T-helper 1 cell treated with Interleukin-12 subunit alpha and Interleukin-12 subunit beta and Interleukin-4 antibody, amounts not matched to agents 30 ng/mL and 1 ng/mL, for 36 hours (primary cell): Measurements from ENCODE around the gene CKAP2L. TPM values are rescaled to one million over a fixed set of nuclear protein-coding genes. Genes with fewer than 3 reads are reported as not detected.

Experiments used
- intact Hi-C: fragments of 100-400 bp; cut with micrococcal nuclease; formaldehyde crosslinking; loops from one replicate; pipeline ENCODE4 v1.15.1; 2024
- total RNA-seq: library from RNA; stranded (reverse); gene quantifications from 2 replicates; pipeline ENCODE4 v1.2.3, GENCODE V29; 2022

The CKAP2L gene
- total RNA-seq, 1 donor from 2014 or later = 33.2 TPM

DNA sequence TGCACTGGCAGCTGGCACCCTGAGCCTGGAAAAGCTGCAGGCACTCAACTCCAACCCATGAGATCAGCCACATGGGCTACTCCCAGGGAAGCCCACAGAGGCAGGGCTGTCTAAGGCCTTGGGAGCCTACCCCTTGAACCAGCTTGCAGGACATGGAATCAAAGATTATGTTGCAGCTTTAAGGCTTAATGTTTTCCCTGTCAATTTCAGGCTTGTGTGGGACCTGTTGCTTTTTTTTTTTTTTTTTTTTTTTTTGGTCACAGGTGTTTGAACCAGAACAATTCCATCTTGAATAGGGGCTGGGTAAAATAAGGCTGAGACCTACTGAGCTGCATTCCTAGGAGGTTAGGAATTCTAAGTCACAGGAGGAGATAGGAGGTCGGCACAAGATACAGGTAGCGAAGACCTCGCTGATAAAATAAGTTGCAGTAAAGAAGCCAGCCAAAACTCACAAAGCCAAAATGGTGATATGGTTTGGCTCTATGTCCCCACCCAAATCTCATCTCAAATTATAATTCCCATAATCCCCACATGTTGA lies 27.4 kb upstream of the CKAP2L start:
- intact Hi-C loops = no loop called here

DNA sequence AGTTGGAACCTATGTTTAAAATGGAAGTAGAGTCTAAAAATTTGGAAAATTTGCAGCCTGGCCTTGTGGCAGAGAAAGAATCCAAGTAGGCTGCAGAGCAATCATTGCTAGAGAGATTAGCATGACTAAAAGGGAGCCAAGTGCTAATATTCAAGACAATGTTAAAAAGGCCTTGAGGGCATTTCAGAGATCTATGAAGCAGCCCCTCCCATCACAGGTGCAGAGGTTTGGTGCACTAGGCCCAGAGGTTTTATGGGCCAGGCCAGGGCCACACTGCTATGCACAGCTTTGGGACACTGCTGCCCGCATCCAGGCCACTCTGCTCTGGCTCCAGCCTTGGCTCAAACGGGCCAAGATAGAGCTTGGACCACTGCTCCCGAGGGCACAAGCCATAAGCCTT lies 26.6 kb upstream of the CKAP2L start:
- intact Hi-C loops = no loop called here

DNA sequence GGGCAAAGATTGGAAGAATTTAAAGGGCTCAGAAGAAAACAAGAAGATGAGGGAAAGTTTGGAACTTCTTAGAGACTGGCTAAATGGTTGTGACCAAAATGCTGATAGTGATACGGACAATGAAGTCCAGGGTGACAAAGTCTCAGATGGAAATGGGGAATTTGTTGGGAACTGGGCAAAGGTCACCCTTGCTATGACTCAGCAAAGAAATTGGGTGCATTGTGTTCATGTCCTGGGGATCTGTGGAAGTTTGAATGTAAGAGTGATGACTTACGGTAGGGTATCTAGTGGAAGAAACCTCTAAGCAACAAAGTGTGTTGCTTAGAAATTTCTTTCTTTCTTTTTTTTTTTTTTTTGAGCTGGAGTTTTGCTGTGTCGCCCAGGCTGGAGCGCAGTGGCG lies 25.9 kb upstream of the CKAP2L start:
- intact Hi-C loops = no loop called here

DNA sequence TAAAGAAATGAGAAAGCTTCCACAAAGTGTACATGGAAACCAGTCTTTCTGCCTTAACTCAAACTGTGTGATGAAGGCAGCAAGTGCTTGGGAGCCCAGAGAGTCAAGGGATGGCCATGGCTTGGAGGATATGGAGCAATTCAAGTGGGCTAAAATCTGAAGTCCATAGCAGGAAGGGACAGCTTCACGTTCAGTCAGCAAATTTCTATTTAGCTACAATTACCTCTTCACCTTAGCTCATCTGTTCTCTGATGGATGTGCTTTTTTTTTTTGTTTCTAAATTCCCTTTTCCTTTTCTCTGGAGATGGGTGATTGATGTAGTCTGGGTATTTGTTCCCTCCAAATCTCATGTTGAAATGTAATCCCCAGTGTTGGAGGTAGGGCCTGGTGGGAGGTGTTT lies 24.8 kb upstream of the CKAP2L start:
- intact Hi-C loops = no loop called here

DNA sequence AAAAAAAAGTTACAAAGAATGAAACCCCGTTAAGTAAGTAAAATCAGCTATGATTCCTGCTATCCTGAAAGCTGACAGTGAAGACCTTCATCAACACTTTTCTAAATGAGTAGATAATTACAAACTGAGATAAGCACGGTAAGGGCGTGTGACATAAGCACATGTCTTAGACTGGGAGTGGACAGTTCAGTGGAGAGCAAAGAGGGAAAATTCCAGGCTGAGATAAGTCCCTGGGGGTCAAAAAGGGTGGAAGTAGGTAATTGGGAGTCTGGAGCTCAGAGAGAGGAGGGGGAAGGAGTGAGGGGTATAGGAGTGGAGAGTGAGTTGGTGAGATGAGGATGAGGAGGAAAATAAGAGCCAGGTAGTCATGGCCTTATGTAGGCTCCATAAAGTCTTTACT lies 24.2 kb upstream of the CKAP2L start:
- intact Hi-C loops = no loop called here

DNA sequence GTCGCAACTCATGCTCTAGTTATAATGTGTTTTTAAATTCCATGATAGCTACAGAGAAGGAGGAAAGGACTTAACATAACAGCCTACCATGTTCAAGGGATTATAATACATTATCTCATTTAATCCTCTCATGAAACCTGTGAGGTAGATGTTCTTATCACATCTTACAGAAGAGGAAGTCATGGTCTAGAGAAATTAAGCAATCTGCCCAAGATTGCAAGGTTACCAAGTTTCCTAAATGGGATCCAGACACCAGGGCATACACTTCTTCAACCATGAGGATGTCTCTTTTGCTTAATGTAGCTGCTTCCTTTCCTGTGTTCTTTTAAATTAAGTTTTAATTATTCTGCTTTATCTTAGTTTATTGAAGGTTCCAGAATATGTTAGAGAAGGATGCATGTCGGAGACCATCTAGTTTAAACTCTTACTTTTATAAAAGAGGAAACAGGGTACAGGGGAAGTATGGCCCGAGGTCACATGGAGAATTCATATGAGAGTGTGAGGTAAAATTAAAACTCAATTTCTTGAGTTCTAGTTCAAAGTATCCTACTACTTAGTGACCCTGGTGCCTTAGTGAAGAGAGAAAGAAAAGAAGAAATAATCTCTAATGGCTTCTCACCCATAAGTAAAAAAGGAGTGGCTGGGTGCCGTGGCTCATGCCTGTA lies 23.5 kb upstream of the CKAP2L start:
- intact Hi-C loops = no loop called here

DNA sequence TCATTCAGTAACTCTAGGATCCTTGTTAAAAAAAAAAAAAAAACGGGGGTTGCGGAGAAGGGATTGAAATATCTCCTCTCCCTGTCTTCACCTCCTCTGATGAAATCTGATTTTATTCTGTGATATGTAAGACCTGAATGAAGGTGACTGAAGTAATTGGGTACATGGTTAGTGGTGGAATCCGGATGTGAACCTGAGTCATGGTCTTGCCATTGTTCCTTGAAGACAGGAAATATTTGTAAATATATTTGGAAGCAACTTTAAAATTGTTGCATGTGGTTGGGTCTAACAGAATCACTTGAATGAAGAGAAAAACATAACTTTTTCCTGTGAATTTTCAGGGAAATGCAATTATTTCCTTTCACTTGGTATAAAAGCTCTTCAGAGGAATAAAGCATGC lies 22.9 kb upstream of the CKAP2L start:
- intact Hi-C loops = no loop called here

DNA sequence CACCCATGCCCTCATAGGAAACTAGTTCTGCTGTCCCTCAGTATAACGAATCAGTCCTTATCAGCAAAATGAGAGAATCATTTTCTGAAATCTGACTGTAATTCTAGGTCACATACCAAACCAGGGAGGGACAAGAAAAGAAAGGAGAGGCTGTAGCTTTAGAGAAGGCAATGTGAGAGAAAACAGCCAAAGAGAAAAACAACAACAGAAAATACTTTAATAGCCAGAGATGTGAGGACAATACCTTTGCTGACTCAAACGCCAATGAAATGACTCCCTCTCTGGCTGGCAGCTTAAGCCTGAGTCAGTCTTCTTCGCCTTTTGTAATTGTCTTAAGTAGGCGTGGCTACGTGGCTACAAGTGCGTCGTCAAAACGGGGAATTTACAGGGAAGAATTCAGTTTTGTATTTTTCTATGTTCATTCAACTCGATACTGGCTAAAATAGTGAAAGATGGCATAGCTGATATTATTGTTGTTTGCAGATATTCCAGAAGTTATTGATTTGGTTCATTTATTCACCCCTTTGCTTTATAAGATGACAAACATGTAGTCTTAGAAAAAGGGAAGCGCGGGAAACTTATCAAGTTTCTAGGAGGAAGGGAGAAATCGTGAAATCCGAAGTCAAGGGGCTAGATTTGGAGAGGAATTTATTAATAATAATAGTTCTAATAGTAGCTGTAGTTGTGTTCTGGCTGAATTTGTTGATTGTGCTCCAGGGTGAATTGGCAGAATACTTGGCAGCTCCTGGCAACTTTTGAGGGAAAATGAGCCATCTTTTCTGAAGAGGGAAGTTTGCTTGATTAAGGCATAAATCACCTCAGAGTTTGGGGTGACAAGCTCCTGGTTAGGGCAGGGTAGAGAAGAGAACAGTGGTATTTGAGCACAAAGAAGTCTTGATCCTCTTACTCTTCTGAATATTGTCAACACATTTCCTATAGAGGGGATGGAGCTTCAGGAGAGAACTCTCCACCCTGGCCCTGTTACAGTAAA lies 20.1 kb upstream of the CKAP2L start, which contains the start of gene IL1A:
TSS of gene IL1A (minus strand) at position 295 of the 991 bp plus-strand sequence. CDS start 723 bp downstream, outside the sequence.
- intact Hi-C loops = no loop called here

DNA sequence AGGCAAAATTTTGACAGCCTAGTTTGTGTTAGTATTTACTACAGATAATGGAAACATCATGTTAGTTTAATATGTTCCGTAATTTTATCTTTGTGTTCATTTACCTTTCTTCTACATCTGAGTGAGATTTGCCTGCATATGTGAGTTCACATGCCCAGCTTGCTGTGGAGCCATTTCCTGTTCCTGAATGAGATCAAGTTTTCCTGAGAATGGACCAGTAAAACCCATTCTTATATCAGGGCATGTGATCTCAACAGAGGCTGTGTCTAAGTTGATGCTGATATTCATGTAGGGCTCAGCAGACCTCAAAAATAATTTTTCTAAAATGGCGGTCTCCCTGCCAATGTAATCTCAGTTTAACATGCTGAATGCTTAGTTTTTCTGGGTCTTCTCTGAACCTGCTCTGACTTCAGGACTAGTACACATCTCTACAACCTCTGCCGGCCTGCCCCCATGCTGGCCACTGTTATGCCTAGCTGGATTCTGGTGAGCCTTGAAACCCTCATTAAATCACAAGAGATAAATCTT lies 18.8 kb upstream of the CKAP2L start:
- intact Hi-C loops = no loop called here

DNA sequence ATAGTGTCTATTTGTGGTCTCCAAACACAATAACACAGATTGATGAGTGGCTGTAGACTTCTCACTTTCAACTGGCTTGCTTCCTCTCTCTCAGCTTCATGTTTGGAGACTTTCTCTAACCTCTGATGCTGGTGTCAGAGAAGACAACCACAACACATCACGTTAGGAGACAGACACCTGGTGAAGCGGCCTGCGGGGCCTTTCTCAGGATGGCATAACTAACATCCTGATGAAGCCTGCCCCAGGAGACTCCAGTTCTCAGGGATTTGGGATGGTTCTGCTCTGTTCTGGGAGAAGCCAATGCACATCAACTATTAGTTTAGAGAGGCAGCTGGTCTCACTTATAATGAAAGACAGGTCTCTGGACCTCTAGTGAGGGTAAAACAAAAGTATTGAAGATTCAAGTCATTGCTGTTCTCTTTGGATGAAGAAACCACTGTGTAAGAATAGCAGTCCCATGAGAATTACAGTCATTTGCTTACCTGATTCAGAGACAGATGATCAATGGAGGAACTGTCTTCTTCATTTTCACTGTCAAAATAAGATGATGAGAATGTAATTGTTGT lies 17.9 kb upstream of the CKAP2L start:
- intact Hi-C loops = no loop called here

DNA sequence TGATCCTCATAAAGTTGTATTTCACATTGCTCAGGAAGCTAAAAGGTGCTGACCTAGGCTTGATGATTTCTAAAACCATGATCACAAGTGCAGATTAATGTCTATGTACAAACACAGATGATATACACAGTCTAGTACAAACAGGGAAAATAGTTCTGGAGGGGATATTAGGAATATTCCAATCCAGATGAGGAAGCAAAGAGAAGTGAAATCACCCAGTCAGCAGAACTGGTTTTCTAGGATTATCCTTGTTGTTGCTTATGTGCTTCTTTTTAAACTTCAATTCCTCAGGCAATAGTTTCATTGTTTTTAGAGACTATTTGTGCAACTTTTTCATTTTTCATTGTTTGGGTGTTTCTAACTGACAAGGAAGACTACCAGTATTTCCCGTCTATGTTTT lies 15.2 kb upstream of the CKAP2L start:
- intact Hi-C loops = loop anchor here (1.0 to 5.0 kb wide), 2 partner anchors 9 to 43 kb away; no protein-coding TSS in a partner anchor

DNA sequence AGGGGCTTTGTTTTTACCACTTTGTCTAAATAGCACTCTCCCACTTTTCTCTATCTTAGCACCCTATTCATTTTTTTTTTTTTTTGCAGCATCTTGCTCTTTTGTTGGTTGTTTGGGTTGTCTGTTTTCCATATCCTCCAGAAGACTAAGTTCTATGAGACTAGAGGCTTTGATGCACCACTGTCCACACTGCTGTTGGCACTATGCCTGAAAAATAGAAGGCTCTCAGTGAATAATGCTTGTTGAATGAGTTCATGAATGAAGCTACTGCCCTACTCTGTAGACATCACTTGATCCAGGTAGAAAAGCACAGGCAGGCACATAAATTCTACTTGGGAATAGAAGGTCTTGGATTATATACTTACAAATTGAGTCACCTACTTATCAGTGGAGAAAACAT lies 12.6 kb upstream of the CKAP2L start:
- intact Hi-C loops = loop anchor here (5.0 kb wide), 1 partner anchor 45 kb away; no protein-coding TSS in a partner anchor

DNA sequence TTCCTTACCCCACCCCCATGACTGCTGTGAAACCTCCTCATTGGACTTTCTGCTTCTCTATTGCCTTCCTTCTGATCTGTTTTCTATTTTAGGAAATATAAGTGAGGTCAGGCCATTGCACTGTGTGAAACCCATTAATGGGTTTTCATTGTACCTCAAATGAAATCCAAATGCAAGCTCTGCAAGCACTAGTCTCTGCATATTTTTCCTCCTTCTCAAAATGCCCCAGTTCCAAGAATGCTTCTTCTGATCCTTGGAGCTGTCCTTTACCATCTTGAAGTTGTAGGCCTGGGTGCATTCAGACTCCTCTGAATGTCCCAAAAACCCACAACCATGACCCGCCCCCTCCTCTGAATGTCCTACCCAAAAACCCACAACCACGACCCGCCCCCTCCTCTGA lies 11.7 kb upstream of the CKAP2L start:
- intact Hi-C loops = loop anchor here (5.0 kb wide), 1 partner anchor 46 kb away; no protein-coding TSS in a partner anchor

DNA sequence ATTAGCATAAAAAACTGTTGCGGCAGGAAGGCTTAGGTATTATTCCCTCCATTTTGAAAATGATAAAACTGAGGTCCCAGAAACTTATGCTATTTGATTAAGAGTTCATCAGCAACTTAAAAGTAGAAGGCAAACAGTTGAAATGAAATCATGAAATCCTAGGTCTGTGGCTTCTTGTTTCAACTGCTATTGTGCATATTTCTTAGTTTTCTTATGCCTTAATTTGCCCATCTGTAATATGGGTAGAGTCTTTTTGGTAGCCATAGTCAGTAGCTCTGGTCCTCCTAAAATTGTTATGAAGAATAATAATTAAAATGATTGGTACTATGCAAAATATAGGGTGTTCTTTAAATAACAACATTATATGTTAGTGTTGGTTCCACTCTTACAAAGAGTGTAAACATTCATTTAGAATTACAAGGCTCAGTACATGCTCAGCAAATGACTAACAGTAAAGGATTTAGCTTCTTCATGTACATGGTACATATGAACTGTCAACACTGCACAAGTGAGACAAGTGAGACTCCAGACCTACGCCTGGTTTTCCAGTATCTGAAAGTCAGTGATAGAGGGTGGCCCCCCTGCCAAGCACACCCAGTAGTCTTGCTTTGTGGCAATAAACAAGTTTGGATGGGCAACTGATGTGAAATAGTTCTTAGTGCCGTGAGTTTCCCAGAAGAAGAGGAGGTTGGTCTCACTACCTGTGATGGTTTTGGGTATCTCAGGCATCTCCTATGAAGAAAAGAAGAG lies 10.3 kb upstream of the CKAP2L start:
- intact Hi-C loops = loop anchor here (5.0 kb wide), 1 partner anchor 48 kb away; no protein-coding TSS in a partner anchor

DNA sequence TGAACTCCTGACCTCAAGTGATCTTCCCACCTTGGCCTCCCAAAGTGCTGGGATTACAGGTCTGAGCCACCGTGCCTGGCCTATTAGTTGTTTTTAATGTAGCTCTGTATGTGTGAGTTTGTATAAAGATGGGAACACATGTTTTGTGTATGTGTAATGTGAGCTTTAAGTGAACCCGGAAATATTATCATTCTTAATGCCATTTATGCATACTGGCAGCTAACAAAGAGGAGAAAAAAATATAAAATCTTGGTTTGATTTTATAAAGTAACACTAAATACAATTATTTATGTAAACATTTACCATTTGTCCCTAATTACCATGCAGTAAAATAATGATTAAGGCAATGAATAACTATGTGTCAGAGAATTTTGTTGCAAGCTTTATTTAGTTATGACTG lies 9.1 kb upstream of the CKAP2L start:
- intact Hi-C loops = no loop called here

DNA sequence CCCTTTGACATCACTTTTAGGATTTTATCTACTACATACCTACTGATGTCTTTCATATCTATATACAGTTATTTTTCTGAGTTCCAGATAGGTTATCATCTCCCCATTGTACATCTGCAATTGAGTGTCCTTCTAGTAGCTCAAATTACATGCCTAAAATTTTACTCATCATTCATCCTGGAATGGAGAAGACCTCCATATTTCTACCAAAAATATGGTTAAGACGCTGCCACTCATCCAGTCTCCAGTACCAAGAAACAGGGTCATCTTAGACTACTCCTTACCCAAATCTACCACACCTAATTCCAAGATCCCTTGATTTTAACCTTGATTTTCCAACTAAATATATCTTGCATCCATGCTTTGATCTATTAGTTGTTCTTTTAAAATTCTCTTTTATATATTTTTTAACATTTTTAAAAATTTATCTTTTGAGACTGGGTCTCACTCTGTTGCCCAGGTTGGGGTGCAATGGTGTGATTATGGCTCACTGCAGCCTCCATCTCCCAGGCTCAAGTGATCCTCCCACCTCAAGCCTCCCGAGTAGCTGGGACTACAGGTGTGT lies 8.6 kb upstream of the CKAP2L start:
- intact Hi-C loops = no loop called here

DNA sequence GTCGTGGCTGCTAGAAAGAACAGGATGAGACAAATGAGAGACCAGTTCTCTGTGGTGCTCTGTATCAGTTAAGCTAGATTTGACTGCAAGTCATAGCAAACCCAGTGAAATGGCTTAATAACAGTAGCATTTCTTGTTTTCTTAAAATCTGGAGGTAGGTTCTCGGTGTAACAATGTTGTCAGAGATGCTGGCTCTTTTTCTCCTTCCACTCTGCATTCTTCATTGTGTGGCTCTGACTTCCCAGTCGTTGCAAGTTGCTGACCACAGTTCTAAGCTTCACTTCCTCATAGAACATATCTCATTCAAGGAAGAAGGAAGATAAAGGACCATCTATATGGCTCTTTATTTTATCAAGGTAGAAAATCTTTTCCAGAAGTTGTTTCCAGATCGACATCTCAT lies 7.9 kb upstream of the CKAP2L start:
- intact Hi-C loops = no loop called here

DNA sequence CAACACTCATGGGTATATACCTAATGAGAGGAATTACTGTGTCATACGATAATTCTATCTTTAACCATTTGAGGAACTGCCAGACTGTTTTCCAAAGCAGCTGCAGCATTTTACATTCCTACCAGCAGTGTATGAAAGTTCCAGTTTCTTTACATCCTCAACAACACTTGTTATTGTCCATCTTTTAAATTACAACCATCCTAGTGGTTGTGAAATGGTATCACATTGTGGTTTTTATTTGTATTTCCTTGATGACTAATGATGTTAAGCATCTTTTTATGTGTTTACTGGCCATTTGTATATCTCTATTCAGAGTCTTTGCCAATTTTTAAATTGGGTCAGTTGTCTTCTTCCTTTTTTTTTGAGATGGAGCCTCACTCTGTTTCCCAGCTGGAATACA lies 4.0 kb upstream of the CKAP2L start:
- intact Hi-C loops = no loop called here

DNA sequence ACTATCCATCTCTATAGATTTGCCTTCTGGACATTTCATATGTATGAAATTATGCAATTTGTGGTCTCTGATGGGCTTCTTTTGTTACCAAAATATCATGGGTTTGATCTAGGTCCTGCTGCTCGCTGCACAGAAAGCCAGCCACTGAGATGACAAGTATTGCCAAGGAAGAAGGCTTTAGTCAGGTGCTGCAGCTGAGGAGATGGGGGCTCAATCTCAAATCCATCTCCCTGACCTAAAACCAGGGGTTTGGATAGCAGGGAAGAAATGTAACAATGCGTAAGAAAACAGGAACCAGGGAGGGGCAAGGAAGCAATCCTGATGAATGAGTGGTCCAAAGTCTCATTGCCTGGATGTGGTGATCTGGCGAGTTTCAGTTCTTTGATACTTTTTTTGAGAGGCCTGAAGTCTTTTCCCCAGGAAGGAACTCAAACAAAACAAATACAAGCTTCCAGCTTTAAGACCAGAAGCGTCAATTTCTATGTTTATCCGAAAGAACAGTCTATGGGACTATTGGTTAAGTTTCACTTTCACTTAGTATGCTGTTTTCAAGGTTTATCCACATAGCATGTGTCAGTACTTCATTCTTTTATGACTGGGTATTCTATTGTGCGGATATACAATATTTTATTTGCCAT lies 3.4 kb upstream of the CKAP2L start:
- intact Hi-C loops = no loop called here

DNA sequence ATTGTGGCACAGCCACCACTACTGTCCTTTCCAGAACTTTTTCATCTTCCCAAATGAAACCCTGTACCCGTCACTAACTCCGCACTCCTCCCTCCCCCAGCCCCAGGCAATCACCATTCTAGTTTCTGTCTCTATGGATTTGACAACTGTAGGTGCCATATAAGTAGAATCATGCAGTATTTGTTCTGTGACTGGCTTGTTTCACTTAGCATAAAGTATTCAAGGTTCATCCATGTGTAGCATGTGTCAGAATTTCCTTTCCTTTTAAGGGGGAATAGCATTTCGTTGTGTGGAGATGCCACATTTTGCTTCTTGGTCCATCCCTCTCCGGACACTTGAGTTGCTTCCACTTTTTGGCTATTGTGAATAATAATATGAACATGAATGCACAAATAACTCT lies 842 bp upstream of the CKAP2L start:
- intact Hi-C loops = no loop called here
